ENCODE measurements around the gene LCAT. TPM values are rescaled to one million over a fixed set of nuclear protein-coding genes. Genes with fewer than 3 reads are reported as not detected.
A peak's percentile ranks its signal among the peaks of the same experiment; 100 is the strongest.

Gene LCAT
- total RNA-seq, 4 donors from 2014 or later = 17.9 to 43.9 (median 26.8) TPM

GRCh38 chr16:67945392-67945933 lies 1.5 kb upstream of the LCAT start:
- DNase-seq (ENCODE audit: low spot score in 2 of 2) = no peak
- WGBS, 2 donors = 79 to 83% methylated on average over 23 to 24 of the region's 24 CpGs
- no peaks in the 10 kb centered on the region for H3K9me3 ChIP-seq
- H3K27me3 ChIP-seq = no peaks in the 10 kb centered on the region
- H3K4me3 ChIP-seq = no peak overlapping the region
- peak overlapping the region; percentile 18 to 90 (median 78) for H3K27ac ChIP-seq
- peaks cover 11 to 88% (median 17%) of the 10 kb centered on the region in 3 donors for H3K36me3 ChIP-seq
- peaks cover 0 to 76% (median 30%) of the 10 kb centered on the region in 4 donors for H3K4me1 ChIP-seq
- TF ChIP-seq EP300 (IDR thresholded peaks at IDR 0.05) = no peak
- TF ChIP-seq POLR2A (IDR thresholded peaks at IDR 0.05) = no peak
- no peak for TF ChIP-seq CTCF (IDR thresholded peaks at IDR 0.05)

- H3K27ac ChIP-seq = peak overlapping the region; percentile 73 to 90 (median 80)
- 74 to 75% methylated on average over 21 to 23 of the region's 24 CpGs for WGBS, 2 donors
These were observed 921 bp upstream of the LCAT start for GRCh38 chr16:67944690-67945391.

GRCh38 chr16:67943256-67943618 lies 683 bp downstream of the LCAT start:
- H3K4me1 ChIP-seq = peaks cover 0 to 75% (median 30%) of the 10 kb centered on the region in 4 donors
- no peak for DNase-seq (ENCODE audit: low spot score in 2 of 2)
- peak overlapping the region; percentile 73 to 90 (median 80) for H3K27ac ChIP-seq
- H3K27me3 ChIP-seq = no peaks in the 10 kb centered on the region
- H3K9me3 ChIP-seq = no peaks in the 10 kb centered on the region
- no peak for TF ChIP-seq CTCF (IDR thresholded peaks at IDR 0.05)
- TF ChIP-seq EP300 (IDR thresholded peaks at IDR 0.05) = no peak
- TF ChIP-seq POLR2A (IDR thresholded peaks at IDR 0.05) = no peak
- H3K4me3 ChIP-seq = no peak overlapping the region
- 62 to 75% methylated on average over 6 of the region's 6 CpGs for WGBS, 2 donors
- H3K36me3 ChIP-seq = peaks cover 4 to 79% (median 14%) of the 10 kb centered on the region in 3 donors

More at GRCh38 chr16:67944690-67945391, 921 bp upstream of the LCAT start:
- Histone ChIP-seq H3K4me1 (peaks cover 0 to 76% (median 30%) of the 10 kb centered on the region in 4 donors), H3K27me3 (no peaks in the 10 kb centered on the region), H3K4me3 (no peak overlapping the region), H3K36me3 (peaks cover 9 to 88% (median 17%) of the 10 kb centered on the region in 3 donors), H3K9me3 (no peaks in the 10 kb centered on the region)
- TF ChIP-seq EP300 (IDR thresholded peaks at IDR 0.05) (no peak), POLR2A (IDR thresholded peaks at IDR 0.05) (peak in 1 of 2 donors; percentile 13)
- no peak for DNase-seq (ENCODE audit: low spot score in 2 of 2)

- 75 to 83% methylated on average over 7 to 20 of the region's 27 CpGs for WGBS, 2 donors
- DNase-seq (ENCODE audit: low spot score in 2 of 2) = no peak
- Histone ChIP-seq H3K4me3 (no peak overlapping the region), H3K27ac (peak overlapping the region; percentile 73 to 90 (median 80)), H3K9me3 (no peaks in the 10 kb centered on the region), H3K4me1 (peaks cover 0 to 71% (median 30%) of the 10 kb centered on the region in 4 donors), H3K36me3 (peaks cover 4 to 74% (median 14%) of the 10 kb centered on the region in 3 donors), H3K27me3 (no peaks in the 10 kb centered on the region)
- no peak for TF ChIP-seq EP300 (IDR thresholded peaks at IDR 0.05)
- TF ChIP-seq POLR2A (IDR thresholded peaks at IDR 0.05) = no peak
- TF ChIP-seq CTCF (IDR thresholded peaks at IDR 0.05) = no peak
These were observed 1.2 kb downstream of the LCAT start for GRCh38 chr16:67942510-67943255.

GRCh38 chr16:67942200-67942509 lies 1.8 kb downstream of the LCAT start:
- Histone ChIP-seq H3K27me3 (no peaks in the 10 kb centered on the region), H3K4me1 (peaks cover 0 to 71% (median 35%) of the 10 kb centered on the region in 4 donors), H3K36me3 (peaks cover 4 to 68% (median 10%) of the 10 kb centered on the region in 3 donors), H3K27ac (peak overlapping the region in 3 of 4 donors; percentile 73 to 90 (median 84)), H3K9me3 (no peaks in the 10 kb centered on the region), H3K4me3 (no peak overlapping the region)
- peak; percentile 39 to 70 (median 60) for TF ChIP-seq CTCF (IDR thresholded peaks at IDR 0.05)
- no peak for TF ChIP-seq POLR2A (IDR thresholded peaks at IDR 0.05)
- 75 to 89% methylated on average over 4 to 5 of the region's 6 CpGs for WGBS, 2 donors
- no peak for DNase-seq (ENCODE audit: low spot score in 2 of 2)

All from tibial nerve (tissue), 4 donors.